K562 (cell line): ENCODE data around the gene POGLUT2. TPM values are rescaled to one million over a fixed set of nuclear protein-coding genes. Genes with fewer than 3 reads are reported as not detected.

Experiments
- ATAC-seq: fragments of 200-7000 bp; cut with Tn5 transposase; 3 replicates; pipeline ENCODE4 v1.9.1; 2020; ENCODE audit warnings: moderate library complexity
- BruUV-seq: library from RNA; stranded (reverse); fragments of 400-500 nt; replicated peaks from 2 replicates; lab custom pipeline; 2021; lab: Mats Ljungman, UMichigan
- CTCF ChIA-PET: fragments of 300-600 bp; formaldehyde crosslinking; extraction: SDS; loops from one replicate; lab custom pipeline; 2021; ENCODE audit warnings: low intra/inter-chr PET ratio; lab: Yijun Ruan, JAX
- POLR2A ChIA-PET: fragments of 300-600, 350-650 bp; sonication (Branson Sonifier 250); formaldehyde crosslinking; extraction: SDS; loops from one replicate; lab custom pipeline; 2021; ENCODE audit warnings: antibody characterized with exemption, inconsistent platforms; lab: Yijun Ruan, JAX
- DNase-seq, 4 experiments: peaks; one replicate each; pipeline versions ENCODE4 v3.0.0 to v3.0.0-alpha.2; 2011 to 2018; ENCODE audit warnings: low spot score in 3 of 4, mixed read lengths in 3 of 4; ENCODE audit errors: extremely low read depth in 1 of 4
- FAIRE-seq: peaks from 2 replicates; lab custom pipeline; 2011; peaks lifted over from hg19 to GRCh38; lab: Jason Lieb, UNC
- H2AFZ ChIP-seq: 2 replicates; pipeline ENCODE4 v1.6.0; 2011; ENCODE audit warnings: low read depth, low read length, control low read depth, inconsistent platforms
- H3K27ac ChIP-seq: fragments of 200-600 bp; 3 replicates; pipeline ENCODE4 v1.8.0; 2011; ENCODE audit warnings: low read depth, mild to moderate bottlenecking, control low read depth, inconsistent platforms, low read length, moderate library complexity, mixed read lengths; ENCODE audit errors: extremely low read depth
- H3K27me3 ChIP-seq, 2 experiments: fragments of 300-600 bp in 1 of 2; 2 replicates in 1 of 2; 3 replicates in 1 of 2; pipeline versions ENCODE4 v1.6.0 to v1.8.0; 2011; ENCODE audit warnings: inconsistent platforms in 2 of 2, low read length in 2 of 2, mild to moderate bottlenecking in 1 of 2, mixed read lengths in 1 of 2, moderate library complexity in 1 of 2; ENCODE audit not compliant: control insufficient read depth in 2 of 2, insufficient read depth in 2 of 2
- H3K36me3 ChIP-seq: fragments of 300-600 bp; 3 replicates; pipeline ENCODE4 v1.8.0; 2011; ENCODE audit warnings: mild to moderate bottlenecking, low read length, inconsistent platforms; ENCODE audit not compliant: control insufficient read depth, insufficient read depth
- H3K4me1 ChIP-seq, 2 experiments: fragments of 200-600 bp in 1 of 2; replicated peaks in 1 of 2; 2 replicates in 1 of 2; 3 replicates in 1 of 2; pipeline versions ENCODE4 v1.5.1 to v1.8.0; 2011; ENCODE audit warnings: inconsistent platforms in 2 of 2, low read length in 2 of 2, mild to moderate bottlenecking in 1 of 2, mixed read lengths in 1 of 2, moderate library complexity in 1 of 2; ENCODE audit not compliant: control insufficient read depth in 2 of 2, insufficient read depth in 2 of 2
- H3K4me2 ChIP-seq: 2 replicates; pipeline ENCODE4 v1.6.1; 2011; ENCODE audit warnings: low read length, control low read depth, inconsistent platforms, mixed read lengths; ENCODE audit not compliant: insufficient read depth
- H3K4me3 ChIP-seq: fragments of 200-600 bp; sonication (generic), shearing (Covaris generic); 2 replicates; pipeline ENCODE4 v1.5.1; 2016; ENCODE audit warnings: control low read depth, inconsistent platforms
- H3K79me2 ChIP-seq: fragments of 200-600 bp; 3 replicates; pipeline ENCODE4 v1.8.0; 2011; ENCODE audit warnings: low read length, inconsistent platforms; ENCODE audit not compliant: control insufficient read depth, insufficient read depth
- H3K9ac ChIP-seq, 2 experiments: 2 replicates each; pipeline versions ENCODE4 v1.6.0 to v1.6.1; 2011; ENCODE audit warnings: low read depth in 2 of 2, low read length in 2 of 2, control low read depth in 1 of 2, inconsistent platforms in 1 of 2, mild to moderate bottlenecking in 1 of 2, mixed read lengths in 1 of 2; ENCODE audit not compliant: insufficient read depth in 1 of 2
- H3K9me1 ChIP-seq: one replicate; pipeline ENCODE4 v1.6.0; 2011; ENCODE audit warnings: inconsistent platforms, mild to moderate bottlenecking, low read length, moderate library complexity; ENCODE audit not compliant: control insufficient read depth, insufficient read depth
- H3K9me3 ChIP-seq: replicated peaks from 2 replicates; pipeline ENCODE4 v1.5.1; 2011; ENCODE audit warnings: low read depth, low read length, inconsistent platforms; ENCODE audit not compliant: control insufficient read depth, insufficient read depth
- H4K20me1 ChIP-seq: replicated peaks from 2 replicates; pipeline ENCODE4 v1.6.1; 2011; ENCODE audit warnings: low read length, inconsistent platforms, mixed read lengths; ENCODE audit not compliant: control insufficient read depth, insufficient read depth
- CCNT2 ChIP-seq: IDR thresholded peaks from 2 replicates; pipeline ENCODE4 v1.6.1; 2011; ENCODE audit warnings: borderline replicate concordance, low read depth, mild to moderate bottlenecking, moderate library complexity, mixed read lengths, low read length; ENCODE audit not compliant: insufficient read length; ENCODE audit errors: extremely low read depth
- E2F3 ChIP-seq: fragments of 250-450 bp; sonication (Bioruptor Pico); IDR thresholded peaks from 2 replicates; pipeline ENCODE4 v1.4.0; 2020; ENCODE audit warnings: mild to moderate bottlenecking
- ZBTB17 ChIP-seq: fragments of 450-650 bp; formaldehyde crosslinking; IDR thresholded peaks from 2 replicates; pipeline ENCODE4 v1.4.0; 2020; ENCODE audit warnings: mild to moderate bottlenecking
- WGBS: fragments of 100-300 bp; shearing (Covaris generic); methylation state at CpG from one replicate; pipeline ENCODE4 v1.1.6; 2016; ENCODE audit warnings: low coverage, mixed read lengths; ENCODE audit not compliant: insufficient coverage; ENCODE audit errors: missing lambda C conversion rate; 5-methylcytosine and 5-hydroxymethylcytosine counted together
- in situ Hi-C: fragments of 300-500 bp; cut with MboI; formaldehyde crosslinking; loops from 4 replicates; pipeline ENCODE4 v1.15.0; 2018; ENCODE audit warnings: inconsistent platforms, mixed read lengths
- intact Hi-C: fragments of 100-400 bp; cut with micrococcal nuclease; formaldehyde crosslinking; loops from 2 replicates; pipeline ENCODE4 v1.14.2; 2022
- polyA plus RNA-seq, 8 experiments: library from polyadenylated mRNA; depleted of rRNA in 4 of 8; stranded (reverse) in 5 of 8; unstranded in 3 of 8; fragments of >200 nt; fragmentation: Nextera tagmentation in 2 of 8; fragmentation: Illumina TruSeq in 1 of 8; extraction: Ambion mirVana in 2 of 8; extraction: Trizol in 1 of 8; gene quantifications; 2 replicates each; pipeline versions ENCODE4 v1.2.1 to v1.2.3, GENCODE V29; 2011 to 2014; ENCODE audit warnings: inconsistent platforms in 1 of 8, missing spikeins in 1 of 8
- total RNA-seq, 7 experiments: library from RNA; depleted of rRNA in 6 of 7; stranded (reverse); fragments of >200 nt in 6 of 7; fragmentation: Illumina TruSeq in 2 of 7; extraction: Trizol in 2 of 7; gene quantifications; 2 replicates each; pipeline versions ENCODE4 v1.2.1 to v1.2.3, GENCODE V29; 2011 to 2021; ENCODE audit warnings: low replicate concordance in 1 of 7
- TF ChIP-seq, protein P1 (sequence below), 2 experiments: fragments of 450-650 bp; IDR thresholded peaks; 2 replicates each; pipeline ENCODE4 v1.6.1; 2016
- TF ChIP-seq, protein P2 (sequence below): sonication (generic); formaldehyde crosslinking; IDR thresholded peaks from 2 replicates; pipeline ENCODE4 v1.8.1; 2023; ENCODE audit warnings: mild to moderate bottlenecking, missing genetic modification reagents
- TF ChIP-seq, protein P3 (sequence below): fragments of 450-650 bp; IDR thresholded peaks from 2 replicates; pipeline ENCODE4 v1.7.0; 2016; ENCODE audit warnings: borderline replicate concordance

POGLUT2 gene
- total and polyA plus RNA-seq, 9 of the 15 experiments (the other 6 are each of a cell fraction or from before 2014, with no cell fraction given) = 3.8 to 11.8 (median 10.8) TPM

DNA sequence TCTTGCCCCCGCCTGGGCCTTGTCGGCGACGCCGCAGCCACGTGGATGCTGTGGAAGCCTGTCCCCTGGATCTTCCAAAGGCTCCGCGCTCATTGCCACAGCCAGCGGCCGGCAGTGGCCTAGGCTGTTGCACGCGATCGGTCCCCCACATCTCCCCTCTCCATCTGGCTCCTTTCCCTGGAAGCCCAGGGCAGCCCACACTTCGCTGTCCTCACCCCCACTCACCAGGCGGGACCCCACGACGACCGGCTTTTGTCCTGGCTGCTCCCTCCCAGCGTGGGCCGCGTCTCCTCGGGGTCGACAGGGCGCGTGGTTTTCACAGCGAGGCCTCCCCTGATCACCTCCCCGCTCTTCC, 24.6 kb downstream of the POGLUT2 start:
- ATAC-seq = peak; percentile 3; the same call in 2 of the 3 replicates
- TF ChIP-seq ZBTB17 = 0 out of 2 replicates have a peak, but pooled peaks have one; percentile 0
- TF ChIP-seq CCNT2 = peak; percentile 4
- TF ChIP-seq, protein P1, sequence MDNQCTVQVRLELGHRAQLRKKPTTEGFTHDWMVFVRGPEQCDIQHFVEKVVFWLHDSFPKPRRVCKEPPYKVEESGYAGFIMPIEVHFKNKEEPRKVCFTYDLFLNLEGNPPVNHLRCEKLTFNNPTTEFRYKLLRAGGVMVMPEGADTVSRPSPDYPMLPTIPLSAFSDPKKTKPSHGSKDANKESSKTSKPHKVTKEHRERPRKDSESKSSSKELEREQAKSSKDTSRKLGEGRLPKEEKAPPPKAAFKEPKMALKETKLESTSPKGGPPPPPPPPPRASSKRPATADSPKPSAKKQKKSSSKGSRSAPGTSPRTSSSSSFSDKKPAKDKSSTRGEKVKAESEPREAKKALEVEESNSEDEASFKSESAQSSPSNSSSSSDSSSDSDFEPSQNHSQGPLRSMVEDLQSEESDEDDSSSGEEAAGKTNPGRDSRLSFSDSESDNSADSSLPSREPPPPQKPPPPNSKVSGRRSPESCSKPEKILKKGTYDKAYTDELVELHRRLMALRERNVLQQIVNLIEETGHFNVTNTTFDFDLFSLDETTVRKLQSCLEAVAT (IDR thresholded peaks at IDR 0.05) = peak in 1 of 2 experiments; percentile 78; a peak in 2 of 4 replicates
- no peak for TF ChIP-seq E2F3 (CRISPR knock-in tag)
- TF ChIP-seq, protein P2, sequence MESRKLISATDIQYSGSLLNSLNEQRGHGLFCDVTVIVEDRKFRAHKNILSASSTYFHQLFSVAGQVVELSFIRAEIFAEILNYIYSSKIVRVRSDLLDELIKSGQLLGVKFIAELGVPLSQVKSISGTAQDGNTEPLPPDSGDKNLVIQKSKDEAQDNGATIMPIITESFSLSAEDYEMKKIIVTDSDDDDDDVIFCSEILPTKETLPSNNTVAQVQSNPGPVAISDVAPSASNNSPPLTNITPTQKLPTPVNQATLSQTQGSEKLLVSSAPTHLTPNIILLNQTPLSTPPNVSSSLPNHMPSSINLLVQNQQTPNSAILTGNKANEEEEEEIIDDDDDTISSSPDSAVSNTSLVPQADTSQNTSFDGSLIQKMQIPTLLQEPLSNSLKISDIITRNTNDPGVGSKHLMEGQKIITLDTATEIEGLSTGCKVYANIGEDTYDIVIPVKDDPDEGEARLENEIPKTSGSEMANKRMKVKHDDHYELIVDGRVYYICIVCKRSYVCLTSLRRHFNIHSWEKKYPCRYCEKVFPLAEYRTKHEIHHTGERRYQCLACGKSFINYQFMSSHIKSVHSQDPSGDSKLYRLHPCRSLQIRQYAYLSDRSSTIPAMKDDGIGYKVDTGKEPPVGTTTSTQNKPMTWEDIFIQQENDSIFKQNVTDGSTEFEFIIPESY (CRISPR knock-in tag) = peak; percentile 88
- TF ChIP-seq, protein P3, sequence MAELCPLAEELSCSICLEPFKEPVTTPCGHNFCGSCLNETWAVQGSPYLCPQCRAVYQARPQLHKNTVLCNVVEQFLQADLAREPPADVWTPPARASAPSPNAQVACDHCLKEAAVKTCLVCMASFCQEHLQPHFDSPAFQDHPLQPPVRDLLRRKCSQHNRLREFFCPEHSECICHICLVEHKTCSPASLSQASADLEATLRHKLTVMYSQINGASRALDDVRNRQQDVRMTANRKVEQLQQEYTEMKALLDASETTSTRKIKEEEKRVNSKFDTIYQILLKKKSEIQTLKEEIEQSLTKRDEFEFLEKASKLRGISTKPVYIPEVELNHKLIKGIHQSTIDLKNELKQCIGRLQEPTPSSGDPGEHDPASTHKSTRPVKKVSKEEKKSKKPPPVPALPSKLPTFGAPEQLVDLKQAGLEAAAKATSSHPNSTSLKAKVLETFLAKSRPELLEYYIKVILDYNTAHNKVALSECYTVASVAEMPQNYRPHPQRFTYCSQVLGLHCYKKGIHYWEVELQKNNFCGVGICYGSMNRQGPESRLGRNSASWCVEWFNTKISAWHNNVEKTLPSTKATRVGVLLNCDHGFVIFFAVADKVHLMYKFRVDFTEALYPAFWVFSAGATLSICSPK = no peak
- TF ChIP-seq, all 486 proteins: peak for 4
- WGBS = 70% methylated on average over 14 of the region's 27 CpGs
- intact Hi-C loops (loop anchor here (10.0 kb wide), 1 partner anchor 109 kb away; no protein-coding TSS in a partner anchor), in situ Hi-C loops (no loop called here)
- POLR2A ChIA-PET = interaction anchor here (0.6 to 1.4 kb wide), 5 partner anchors 10 to 177 kb away, joined by 3 to 5 read pairs (median 3); partner anchors contain the start of gene TPP2
- DNase-seq (peak in 2 of 4 experiments; percentile 4 to 7), FAIRE-seq (no peak)
- BruUV-seq = no TSS peak
- H3K9me3 ChIP-seq = no peaks in the 10 kb centered on the region
- H3K9me1 ChIP-seq = no peaks in the 10 kb centered on the region
- peak overlapping the region; percentile 86 for H3K4me3 ChIP-seq
- no peaks in the 10 kb centered on the region for H4K20me1 ChIP-seq
- H3K79me2 ChIP-seq = peaks cover 24% of the 10 kb centered on the region
- CTCF ChIA-PET = no interaction called here
- peaks cover 16% of the 10 kb centered on the region; the same call in 1 of the 3 replicates for H3K36me3 ChIP-seq
- H3K4me1 ChIP-seq = peaks cover 17 to 26% of the 10 kb centered on the region in 2 experiments; a peak in 4 of 5 replicates
- H2AFZ ChIP-seq = peak overlapping the region; percentile 94
- no peaks in the 10 kb centered on the region for H3K27me3 ChIP-seq
- peak overlapping the region; percentile 88 for H3K4me2 ChIP-seq
- H3K27ac ChIP-seq = peak overlapping the region; percentile 88
- peak overlapping the region; percentile 88 to 97 for H3K9ac ChIP-seq
